ENCODE results near the gene TPCN1.

The TPCN1 gene

GRCh38 chr12:113231235-113232088 lies 10.2 kb downstream of the TPCN1 start:
- Histone ChIP-seq H3K27me3 (replicated peaks) (no peaks in the 10 kb centered on the region), H3K4me3 (ENCODE audit: low read depth, low read length) (no peak overlapping the region), H3K27ac (peak overlapping the region; percentile 71), H3K36me3 (replicated peaks) (peaks cover 40% of the 10 kb centered on the region)
- peak; percentile 75 for DNase-seq
- in situ Hi-C loops (cut with HindIII; ENCODE audit: low pct_ligation_motif_present, low sequenced_read_pairs): no loop called here
- TF ChIP-seq CTCF (IDR thresholded peaks at IDR 0.05; ENCODE audit: low read depth, low read length, missing control alignments): no peak

- in situ Hi-C loops (cut with HindIII; ENCODE audit: low pct_ligation_motif_present, low sequenced_read_pairs): no loop called here
- peaks cover 40% of the 10 kb centered on the region for H3K36me3 ChIP-seq (replicated peaks)
- peak overlapping the region; percentile 71 for H3K27ac ChIP-seq
- no peak for DNase-seq
- TF ChIP-seq CTCF (IDR thresholded peaks at IDR 0.05; ENCODE audit: low read depth, low read length, missing control alignments): no peak
- H3K27me3 ChIP-seq (replicated peaks): no peaks in the 10 kb centered on the region
- no peak overlapping the region for H3K4me3 ChIP-seq (ENCODE audit: low read depth, low read length)
Measured at GRCh38 chr12:113232089-113232839, 11.0 kb downstream of the TPCN1 start.

- Histone ChIP-seq H3K4me3 (ENCODE audit: low read depth, low read length) (no peak overlapping the region), H3K27ac (no peak overlapping the region), H3K36me3 (replicated peaks) (peaks cover 40% of the 10 kb centered on the region), H3K27me3 (replicated peaks) (no peaks in the 10 kb centered on the region)
- no peak for TF ChIP-seq CTCF (IDR thresholded peaks at IDR 0.05; ENCODE audit: low read depth, low read length, missing control alignments)
- in situ Hi-C loops (cut with HindIII; ENCODE audit: low pct_ligation_motif_present, low sequenced_read_pairs): no loop called here
- no peak for DNase-seq
Measured at GRCh38 chr12:113232840-113233585, 11.7 kb downstream of the TPCN1 start.

GRCh38 chr12:113233967-113234366 lies 12.7 kb downstream of the TPCN1 start:
- peaks cover 32% of the 10 kb centered on the region for H3K36me3 ChIP-seq (replicated peaks)
- no peak for DNase-seq
- H3K27ac ChIP-seq: no peak overlapping the region
- in situ Hi-C loops (cut with HindIII; ENCODE audit: low pct_ligation_motif_present, low sequenced_read_pairs): no loop called here
- no peak for TF ChIP-seq CTCF (IDR thresholded peaks at IDR 0.05; ENCODE audit: low read depth, low read length, missing control alignments)
- no peak overlapping the region for H3K4me3 ChIP-seq (ENCODE audit: low read depth, low read length)
- no peaks in the 10 kb centered on the region for H3K27me3 ChIP-seq (replicated peaks)

- in situ Hi-C loops (cut with HindIII; ENCODE audit: low pct_ligation_motif_present, low sequenced_read_pairs): no loop called here
- Histone ChIP-seq H3K27me3 (replicated peaks) (no peaks in the 10 kb centered on the region), H3K36me3 (replicated peaks) (peaks cover 32% of the 10 kb centered on the region), H3K4me3 (ENCODE audit: low read depth, low read length) (no peak overlapping the region), H3K27ac (no peak overlapping the region)
- no peak for TF ChIP-seq CTCF (IDR thresholded peaks at IDR 0.05; ENCODE audit: low read depth, low read length, missing control alignments)
- DNase-seq: no peak
Measured at GRCh38 chr12:113234483-113234882, 13.2 kb downstream of the TPCN1 start.
